Immature natural killer cell (primary cell): ENCODE measurements around the gene HES1. TPM values are rescaled to one million over a fixed set of nuclear protein-coding genes. Genes with fewer than 3 reads are reported as not detected.

Experiments used
- DNase-seq, 3 donors: peaks; one replicate each; pipeline ENCODE4 v3.0.0; 2022; ENCODE audit warnings: mixed read lengths in 1 of 3
- H3K27ac Mint-ChIP-seq, 6 donors: one replicate each; pipeline ENCODE4 v1.8.0; 2020; ENCODE audit warnings: mixed read lengths in 6 of 6, mild to moderate bottlenecking in 5 of 6, inconsistent platforms in 4 of 6, moderate library complexity in 3 of 6
- H3K27me3 Mint-ChIP-seq, 3 donors: one replicate each; pipeline ENCODE4 v1.8.0; 2020 to 2021; ENCODE audit warnings: low read depth in 3 of 3, mild to moderate bottlenecking in 3 of 3, mixed read lengths in 3 of 3, moderate library complexity in 3 of 3, inconsistent platforms in 1 of 3
- H3K36me3 Mint-ChIP-seq, 3 donors: one replicate each; pipeline ENCODE4 v1.8.0; 2020; ENCODE audit warnings: mixed read lengths in 3 of 3, inconsistent platforms in 2 of 3, mild to moderate bottlenecking in 2 of 3
- H3K4me1 Mint-ChIP-seq, 2 donors: one replicate each; pipeline ENCODE4 v1.8.0; 2020; ENCODE audit warnings: inconsistent platforms in 2 of 2, mild to moderate bottlenecking in 2 of 2, mixed read lengths in 2 of 2, moderate library complexity in 1 of 2
- H3K4me3 Mint-ChIP-seq, 5 donors: one replicate each; pipeline ENCODE4 v1.8.0; 2020; ENCODE audit warnings: mild to moderate bottlenecking in 5 of 5, mixed read lengths in 5 of 5, inconsistent platforms in 3 of 5, moderate library complexity in 3 of 5
- H3K9me3 Mint-ChIP-seq, 6 donors: one replicate each; pipeline ENCODE4 v1.8.0; 2020; ENCODE audit warnings: mild to moderate bottlenecking in 6 of 6, mixed read lengths in 6 of 6, inconsistent platforms in 4 of 6, moderate library complexity in 3 of 6
- polyA plus RNA-seq, 3 donors: library from polyadenylated mRNA; unstranded; fragments of 300-500 nt; fragmentation: Illumina TruSeq; gene quantifications; one replicate each; pipeline ENCODE4 v1.2.3, GENCODE V29; 2021

Gene HES1
- polyA plus RNA-seq, 3 donors from 2014 or later: not detected

GRCh38 chr3:194137008-194137505 is 1.1 kb downstream of the HES1 start:
- Mint-ChIP-seq H3K27ac (peak overlapping the region in 5 of 6 donors; percentile 57 to 93 (median 88)), H3K4me1 (peaks cover 31 to 51% of the 10 kb centered on the region in 2 donors), H3K9me3 (peaks cover 0 to 2% (median 0%) of the 10 kb centered on the region in 6 donors), H3K27me3 (peaks cover 47 to 65% (median 53%) of the 10 kb centered on the region in 3 donors), H3K36me3 (no peaks in the 10 kb centered on the region), H3K4me3 (peak overlapping the region; percentile 71 to 84 (median 75))
- peak; percentile 40 to 61 (median 51) for DNase-seq

- peak overlapping the region in 5 of 6 donors; percentile 57 to 93 (median 88) for H3K27ac Mint-ChIP-seq
- peak overlapping the region; percentile 71 to 84 (median 75) for H3K4me3 Mint-ChIP-seq
- H3K27me3 Mint-ChIP-seq: peaks cover 43 to 68% (median 52%) of the 10 kb centered on the region in 3 donors
Observed at GRCh38 chr3:194137506-194138474, 1.8 kb downstream of the HES1 start.

GRCh38 chr3:194138732-194139070 is 2.8 kb downstream of the HES1 start:
- no peak for DNase-seq
- Mint-ChIP-seq H3K36me3 (no peaks in the 10 kb centered on the region), H3K4me1 (peaks cover 29 to 51% of the 10 kb centered on the region in 2 donors), H3K9me3 (no peaks in the 10 kb centered on the region), H3K27me3 (peaks cover 38 to 59% (median 46%) of the 10 kb centered on the region in 3 donors), H3K27ac (peak overlapping the region in 1 of 6 donors; percentile 61), H3K4me3 (peak overlapping the region in 3 of 5 donors; percentile 12 to 38 (median 23))

More at GRCh38 chr3:194137506-194138474, 1.8 kb downstream of the HES1 start:
- peak; percentile 70 to 80 (median 70) for DNase-seq
- Mint-ChIP-seq H3K4me1 (peaks cover 33 to 57% of the 10 kb centered on the region in 2 donors), H3K9me3 (peaks cover 0 to 2% (median 0%) of the 10 kb centered on the region in 6 donors), H3K36me3 (no peaks in the 10 kb centered on the region)

- peaks cover 28 to 48% of the 10 kb centered on the region in 2 donors for H3K4me1 Mint-ChIP-seq
- peak overlapping the region in 2 of 6 donors; percentile 61 to 64 for H3K27ac Mint-ChIP-seq
- H3K9me3 Mint-ChIP-seq: no peaks in the 10 kb centered on the region
- no peaks in the 10 kb centered on the region for H3K36me3 Mint-ChIP-seq
- DNase-seq: no peak
- peak overlapping the region in 3 of 5 donors; percentile 12 to 38 (median 23) for H3K4me3 Mint-ChIP-seq
- H3K27me3 Mint-ChIP-seq: peaks cover 39 to 58% (median 45%) of the 10 kb centered on the region in 3 donors
Observed at GRCh38 chr3:194139071-194139813, 3.3 kb downstream of the HES1 start.

- peaks cover 35 to 56% (median 46%) of the 10 kb centered on the region in 3 donors for H3K27me3 Mint-ChIP-seq
- peaks cover 28 to 48% of the 10 kb centered on the region in 2 donors for H3K4me1 Mint-ChIP-seq
- no peak for DNase-seq
- no peaks in the 10 kb centered on the region for H3K9me3 Mint-ChIP-seq
- peak overlapping the region in 1 of 6 donors; percentile 4 for H3K27ac Mint-ChIP-seq
- H3K4me3 Mint-ChIP-seq: peak overlapping the region; percentile 2 to 35 (median 18)
- H3K36me3 Mint-ChIP-seq: no peaks in the 10 kb centered on the region
Observed at GRCh38 chr3:194139814-194140391, 4.0 kb downstream of the HES1 start.

- Mint-ChIP-seq H3K4me1 (peaks cover 25 to 44% of the 10 kb centered on the region in 2 donors), H3K4me3 (peak overlapping the region; percentile 30 to 56 (median 35)), H3K36me3 (no peaks in the 10 kb centered on the region), H3K27me3 (peaks cover 32 to 48% (median 47%) of the 10 kb centered on the region in 3 donors), H3K9me3 (no peaks in the 10 kb centered on the region), H3K27ac (no peak overlapping the region)
- DNase-seq: peak in 2 of 3 donors; percentile 24 to 29
Observed at GRCh38 chr3:194140520-194141414, 4.8 kb downstream of the HES1 start.

GRCh38 chr3:194141415-194142155 is 5.6 kb downstream of the HES1 start:
- peak overlapping the region in 4 of 6 donors; percentile 7 to 57 (median 38) for H3K27ac Mint-ChIP-seq
- peak; percentile 45 to 51 (median 46) for DNase-seq
- H3K4me3 Mint-ChIP-seq: peak overlapping the region; percentile 46 to 75 (median 57)
- H3K9me3 Mint-ChIP-seq: no peaks in the 10 kb centered on the region
- peaks cover 23 to 41% (median 40%) of the 10 kb centered on the region in 3 donors for H3K27me3 Mint-ChIP-seq
- H3K36me3 Mint-ChIP-seq: no peaks in the 10 kb centered on the region
- peaks cover 17 to 36% of the 10 kb centered on the region in 2 donors for H3K4me1 Mint-ChIP-seq

GRCh38 chr3:194142156-194142910 is 6.4 kb downstream of the HES1 start:
- DNase-seq: no peak
- Mint-ChIP-seq H3K36me3 (no peaks in the 10 kb centered on the region), H3K27me3 (peaks cover 17 to 37% (median 32%) of the 10 kb centered on the region in 3 donors)

GRCh38 chr3:194145702-194146101 is 9.8 kb downstream of the HES1 start:
- Mint-ChIP-seq H3K27ac (no peak overlapping the region), H3K9me3 (no peaks in the 10 kb centered on the region), H3K27me3 (peaks cover 10 to 28% (median 10%) of the 10 kb centered on the region in 3 donors), H3K4me1 (peaks cover 4 to 10% of the 10 kb centered on the region in 2 donors), H3K36me3 (no peaks in the 10 kb centered on the region), H3K4me3 (no peak overlapping the region)
- DNase-seq: no peak

More at GRCh38 chr3:194142156-194142910, 6.4 kb downstream of the HES1 start:
- peaks cover 10 to 28% of the 10 kb centered on the region in 2 donors for H3K4me1 Mint-ChIP-seq
- H3K9me3 Mint-ChIP-seq: no peaks in the 10 kb centered on the region
- H3K4me3 Mint-ChIP-seq: peak overlapping the region; percentile 46 to 75 (median 57)
- H3K27ac Mint-ChIP-seq: peak overlapping the region in 3 of 6 donors; percentile 7 to 57 (median 28)

DNA sequence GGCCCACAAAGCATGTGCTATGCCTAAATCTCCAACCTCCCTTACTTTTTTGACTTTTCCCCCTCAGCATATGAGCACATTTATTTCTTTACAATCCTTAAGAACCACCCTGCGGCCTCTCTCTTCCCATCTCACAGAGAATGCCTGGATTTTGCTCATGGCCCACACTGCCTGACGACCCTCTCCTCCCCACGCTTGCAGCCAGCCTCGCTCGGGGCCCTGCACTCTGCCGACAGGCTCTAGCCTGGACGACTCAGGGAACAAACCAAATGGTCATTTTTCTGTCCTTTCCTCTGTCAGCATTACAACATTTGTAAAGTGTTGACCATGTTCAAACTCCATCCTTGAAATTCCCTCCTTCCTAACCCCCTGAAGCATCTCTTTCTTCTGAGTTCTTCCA is 11.7 kb downstream of the HES1 start:
- Mint-ChIP-seq H3K27me3 (peaks cover 1 to 22% (median 11%) of the 10 kb centered on the region in 3 donors), H3K27ac (no peak overlapping the region), H3K9me3 (no peaks in the 10 kb centered on the region), H3K4me1 (no peaks in the 10 kb centered on the region), H3K36me3 (no peaks in the 10 kb centered on the region), H3K4me3 (no peak overlapping the region)
- DNase-seq: no peak

DNA sequence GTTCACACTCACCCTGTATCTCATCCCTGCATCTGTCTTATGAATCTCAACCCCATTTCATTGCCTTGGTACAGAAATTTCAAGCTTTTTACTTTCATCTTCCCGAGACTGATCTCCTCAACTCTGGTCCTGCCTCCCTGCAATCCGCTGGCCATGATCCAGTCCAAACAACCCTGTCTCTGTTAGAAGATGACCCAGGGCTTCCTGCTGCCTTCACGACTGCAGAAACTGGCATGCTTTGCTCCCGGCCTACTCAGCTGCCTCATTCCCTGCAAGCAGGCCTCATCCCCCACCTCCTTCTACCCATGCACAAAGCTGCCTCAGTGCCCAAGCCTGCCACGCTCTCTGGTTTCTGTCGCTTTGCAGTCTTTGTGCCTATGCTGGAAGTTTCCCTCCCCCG is 12.4 kb downstream of the HES1 start:
- Mint-ChIP-seq H3K36me3 (no peaks in the 10 kb centered on the region), H3K4me1 (no peaks in the 10 kb centered on the region), H3K9me3 (no peaks in the 10 kb centered on the region), H3K4me3 (no peak overlapping the region), H3K27ac (no peak overlapping the region), H3K27me3 (peaks cover 0 to 24% (median 12%) of the 10 kb centered on the region in 3 donors)
- DNase-seq: no peak
